ENCODE results near the gene NXPH3.

The NXPH3 gene

GRCh38 chr17:49587366-49588073 lies 11.8 kb downstream of the NXPH3 start:
- TF ChIP-seq L3MBTL2 (conservative IDR thresholded peaks at IDR 0.05) (no peak), ARNT (IDR thresholded peaks at IDR 0.05) (no peak), ELF4 (IDR thresholded peaks at IDR 0.05) (no peak), FOXA1 (IDR thresholded peaks at IDR 0.05) (no peak), SP1 (IDR thresholded peaks at IDR 0.05) (no peak), HDGF (IDR thresholded peaks at IDR 0.05; ENCODE audit: borderline replicate concordance) (no peak), NFRKB (IDR thresholded peaks at IDR 0.05) (no peak), BHLHE40 (IDR thresholded peaks at IDR 0.05; ENCODE audit: borderline replicate concordance) (no peak), CTBP1 (IDR thresholded peaks at IDR 0.05; ENCODE audit: borderline replicate concordance) (no peak), LEF1 (IDR thresholded peaks at IDR 0.05; ENCODE audit: borderline replicate concordance) (no peak), FOXM1 (IDR thresholded peaks at IDR 0.05; ENCODE audit: borderline replicate concordance) (no peak), FOXK2 (IDR thresholded peaks at IDR 0.05) (no peak), ZNF384 (IDR thresholded peaks at IDR 0.05) (no peak)
- ChIA-PET POLR2A (no interaction called here), CTCF (no interaction called here)
- no peak for DNase-seq (ENCODE audit: extremely low spot score)

- no peak for DNase-seq (ENCODE audit: extremely low spot score)
- CTCF ChIA-PET, result interaction anchor here (0.9 kb wide), 1 partner anchor 9 kb away, joined by 3 read pairs; no protein-coding TSS in a partner anchor
- TF ChIP-seq FOXM1 (IDR thresholded peaks at IDR 0.05; ENCODE audit: borderline replicate concordance), result no peak
- TF ChIP-seq SP1 (IDR thresholded peaks at IDR 0.05), result no peak
- TF ChIP-seq ELF4 (IDR thresholded peaks at IDR 0.05), result no peak
- TF ChIP-seq LEF1 (IDR thresholded peaks at IDR 0.05; ENCODE audit: borderline replicate concordance), result no peak
- no peak for TF ChIP-seq NFRKB (IDR thresholded peaks at IDR 0.05)
- no peak for TF ChIP-seq FOXA1 (IDR thresholded peaks at IDR 0.05)
- no peak for TF ChIP-seq L3MBTL2 (conservative IDR thresholded peaks at IDR 0.05)
- TF ChIP-seq SUZ12 (IDR thresholded peaks at IDR 0.05), result no peak
- TF ChIP-seq BHLHE40 (IDR thresholded peaks at IDR 0.05; ENCODE audit: borderline replicate concordance), result no peak
- TF ChIP-seq FOXK2 (IDR thresholded peaks at IDR 0.05), result no peak
- no peak for TF ChIP-seq ZNF384 (IDR thresholded peaks at IDR 0.05)
- TF ChIP-seq CTBP1 (IDR thresholded peaks at IDR 0.05; ENCODE audit: borderline replicate concordance), result no peak
- no peak for TF ChIP-seq TARDBP (IDR thresholded peaks at IDR 0.05)
- POLR2A ChIA-PET, result no interaction called here
Measured at GRCh38 chr17:49588312-49588711, 12.6 kb downstream of the NXPH3 start.

- ChIA-PET CTCF (interaction anchor here (0.9 kb wide), 1 partner anchor 9 kb away, joined by 3 read pairs; no protein-coding TSS in a partner anchor), POLR2A (no interaction called here)
- TF ChIP-seq SUZ12 (IDR thresholded peaks at IDR 0.05) (no peak), NFRKB (IDR thresholded peaks at IDR 0.05) (no peak), ARNT (IDR thresholded peaks at IDR 0.05) (no peak), HDGF (IDR thresholded peaks at IDR 0.05; ENCODE audit: borderline replicate concordance) (no peak), SP1 (IDR thresholded peaks at IDR 0.05) (no peak), PKNOX1 (IDR thresholded peaks at IDR 0.05) (no peak), TARDBP (IDR thresholded peaks at IDR 0.05) (no peak), ELF4 (IDR thresholded peaks at IDR 0.05) (no peak), LEF1 (IDR thresholded peaks at IDR 0.05; ENCODE audit: borderline replicate concordance) (no peak), FOXA1 (IDR thresholded peaks at IDR 0.05) (no peak), ZNF384 (IDR thresholded peaks at IDR 0.05) (no peak), FOXK2 (IDR thresholded peaks at IDR 0.05) (no peak), FOXM1 (IDR thresholded peaks at IDR 0.05; ENCODE audit: borderline replicate concordance) (no peak)
- no peak for DNase-seq (ENCODE audit: extremely low spot score)
Measured at GRCh38 chr17:49588726-49589576, 13.3 kb downstream of the NXPH3 start.

GRCh38 chr17:49589577-49589927 lies 13.9 kb downstream of the NXPH3 start:
- POLR2A ChIA-PET, result no interaction called here
- CTCF ChIA-PET, result no interaction called here
- no peak for DNase-seq (ENCODE audit: extremely low spot score)
- no peak for TF ChIP-seq NFRKB (IDR thresholded peaks at IDR 0.05)
- TF ChIP-seq TARDBP (IDR thresholded peaks at IDR 0.05), result no peak
- TF ChIP-seq FOXM1 (IDR thresholded peaks at IDR 0.05; ENCODE audit: borderline replicate concordance), result no peak
- TF ChIP-seq PKNOX1 (IDR thresholded peaks at IDR 0.05), result no peak
- TF ChIP-seq ARNT (IDR thresholded peaks at IDR 0.05), result no peak
- TF ChIP-seq L3MBTL2 (conservative IDR thresholded peaks at IDR 0.05), result no peak
- TF ChIP-seq FOXK2 (IDR thresholded peaks at IDR 0.05), result no peak
- TF ChIP-seq SP1 (IDR thresholded peaks at IDR 0.05), result no peak
- TF ChIP-seq LEF1 (IDR thresholded peaks at IDR 0.05; ENCODE audit: borderline replicate concordance), result no peak

DNA sequence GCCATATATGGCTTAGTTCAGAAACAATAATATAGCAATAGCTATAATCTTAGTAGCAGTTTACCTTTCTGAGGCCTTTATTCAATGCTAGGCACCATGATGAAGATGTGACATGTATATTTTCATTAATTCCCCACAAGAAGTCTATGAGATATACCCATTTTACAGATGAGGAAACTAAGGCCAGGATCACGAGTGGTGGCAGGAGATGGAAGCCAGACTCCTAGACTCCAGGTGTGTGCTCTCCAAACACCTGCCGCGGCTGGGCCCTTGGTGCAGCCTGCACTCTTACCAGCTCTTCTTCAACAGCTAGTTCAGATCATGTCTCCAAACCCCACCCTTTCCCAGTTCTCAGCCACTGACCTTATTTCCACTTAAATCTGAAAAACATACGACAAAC lies 15.2 kb downstream of the NXPH3 start:
- CTCF ChIA-PET, result no interaction called here
- POLR2A ChIA-PET, result no interaction called here

DNA sequence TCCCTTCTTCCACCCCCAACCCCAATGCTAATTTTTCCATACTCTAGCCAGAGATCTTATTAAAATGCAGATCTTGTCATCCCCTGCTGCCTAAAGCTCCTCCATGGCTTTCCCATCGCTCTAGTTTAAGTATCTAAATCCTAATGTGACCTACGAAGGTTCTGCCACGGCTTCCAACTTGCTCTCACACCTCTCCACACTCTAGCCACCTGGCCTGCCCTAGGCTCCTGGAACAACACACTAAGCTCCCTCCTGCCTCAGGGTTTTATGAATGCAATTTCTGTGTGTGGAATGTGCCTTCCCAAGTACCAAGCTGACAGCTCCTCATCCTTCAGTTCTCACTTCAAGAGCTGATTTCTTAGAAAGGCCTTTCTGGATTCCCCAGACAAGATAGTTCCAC lies 16.6 kb downstream of the NXPH3 start:
- TF ChIP-seq CTBP1 (IDR thresholded peaks at IDR 0.05; ENCODE audit: borderline replicate concordance) (no peak), HDGF (IDR thresholded peaks at IDR 0.05; ENCODE audit: borderline replicate concordance) (no peak), ZNF384 (IDR thresholded peaks at IDR 0.05) (no peak)
- ChIA-PET CTCF (interaction anchor here (0.6 kb wide), 1 partner anchor 245 kb away, joined by 3 read pairs; no protein-coding TSS in a partner anchor), POLR2A (no interaction called here)

More for the DNA sequence above, 15.2 kb downstream of the NXPH3 start:
- DNase-seq (ENCODE audit: extremely low spot score), result no peak
- TF ChIP-seq FOXM1 (IDR thresholded peaks at IDR 0.05; ENCODE audit: borderline replicate concordance), result no peak
- TF ChIP-seq TARDBP (IDR thresholded peaks at IDR 0.05), result no peak
- no peak for TF ChIP-seq HDGF (IDR thresholded peaks at IDR 0.05; ENCODE audit: borderline replicate concordance)
- no peak for TF ChIP-seq NFRKB (IDR thresholded peaks at IDR 0.05)
- no peak for TF ChIP-seq ZNF384 (IDR thresholded peaks at IDR 0.05)
- TF ChIP-seq FOXK2 (IDR thresholded peaks at IDR 0.05), result no peak
- TF ChIP-seq SP1 (IDR thresholded peaks at IDR 0.05), result no peak
- TF ChIP-seq FOXA1 (IDR thresholded peaks at IDR 0.05), result no peak
- no peak for TF ChIP-seq LEF1 (IDR thresholded peaks at IDR 0.05; ENCODE audit: borderline replicate concordance)

More for the DNA sequence above, 16.6 kb downstream of the NXPH3 start:
- no peak for DNase-seq (ENCODE audit: extremely low spot score)

Measured in HEK293T (cell line).